IPS-NIHi11 (cell line): Measurements from ENCODE around the gene TXNL4B.
"Not testable (repeated sequence)": the region's sequence is repeated elsewhere in the genome, so short reads cannot be mapped to it uniquely, and the experiment has no call there.

Source experiments
- DNase-seq: peaks from one replicate; pipeline ENCODE4 v3.0.0; 2012; ENCODE audit warnings: mixed read lengths, low spot score

TXNL4B gene

GRCh38 chr16:72112452-72112792 lies 19.0 kb upstream of the TXNL4B start:
- DNase-seq = no peak

GRCh38 chr16:72111657-72112451 lies 18.4 kb upstream of the TXNL4B start:
- no peak for DNase-seq

GRCh38 chr16:72110662-72111615 lies 17.5 kb upstream of the TXNL4B start:
- DNase-seq = no peak

GRCh38 chr16:72109966-72110530 lies 16.6 kb upstream of the TXNL4B start:
- DNase-seq = no peak

- DNase-seq = no peak
Measured at GRCh38 chr16:72109300-72109699, 15.9 kb upstream of the TXNL4B start.

GRCh38 chr16:72108353-72109102 lies 15.1 kb upstream of the TXNL4B start:
- DNase-seq = no peak

GRCh38 chr16:72107371-72107770 lies 14.0 kb upstream of the TXNL4B start:
- DNase-seq = no peak

GRCh38 chr16:72105978-72106377 lies 12.6 kb upstream of the TXNL4B start:
- DNase-seq = no peak

- DNase-seq = no peak
Measured at GRCh38 chr16:72104905-72105304, 11.5 kb upstream of the TXNL4B start.

GRCh38 chr16:72101195-72101594 lies 7.8 kb upstream of the TXNL4B start:
- DNase-seq = no peak

- DNase-seq = peak; percentile 78
Measured at GRCh38 chr16:72099377-72099818, 6.0 kb upstream of the TXNL4B start.

- DNase-seq = no peak
Measured at GRCh38 chr16:72098936-72099335, 5.5 kb upstream of the TXNL4B start.

- DNase-seq = peak; percentile 19
Measured at GRCh38 chr16:72094266-72094610, 818 bp upstream of the TXNL4B start.

- DNase-seq = no peak
Measured at GRCh38 chr16:72092832-72093447, 480 bp downstream of the TXNL4B start.

- no peak for DNase-seq
Measured at GRCh38 chr16:72091217-72091616, 2.2 kb downstream of the TXNL4B start.

GRCh38 chr16:72085002-72085401 lies 8.4 kb downstream of the TXNL4B start:
- DNase-seq = no peak

- DNase-seq = no peak
Measured at GRCh38 chr16:72084445-72084844, 9.0 kb downstream of the TXNL4B start.

- no peak for DNase-seq
Measured at GRCh38 chr16:72083778-72084404, 9.5 kb downstream of the TXNL4B start.

GRCh38 chr16:72076991-72077706 lies 16.3 kb downstream of the TXNL4B start:
- DNase-seq = not testable (repeated sequence)

GRCh38 chr16:72075067-72075466 lies 18.4 kb downstream of the TXNL4B start:
- not testable (repeated sequence) for DNase-seq
